ENCODE measurements around the gene RABGAP1. TPM values are rescaled to one million over a fixed set of nuclear protein-coding genes. Genes with fewer than 3 reads are reported as not detected.

The RABGAP1 gene
- total and polyA plus RNA-seq, 8 donors, result 52.6 to 85.9 (median 76.2) TPM

GRCh38 chr9:123083680-123084079, 142.9 kb downstream of the RABGAP1 start:
- Histone ChIP-seq H3K27me3 (no peaks in the 10 kb centered on the region), H3K9me3 (no peaks in the 10 kb centered on the region), H3K4me3 (no peak overlapping the region), H3K27ac (no peak overlapping the region), H3K4me1 (no peaks in the 10 kb centered on the region), H3K36me3 (peaks cover 0 to 62% of the 10 kb centered on the region in 2 donors)
- no peak for ATAC-seq
- intact Hi-C loops (cut with DNase I), result loop anchor here in 1 of 2 donors (10.0 kb wide), 1 partner anchor 271 kb away; the partner anchor contains the start of gene CRB2
- no peak for DNase-seq
- no peak for TF ChIP-seq CTCF (IDR thresholded peaks at IDR 0.05)

- ATAC-seq (no peak), DNase-seq (no peak)
- no peaks in the 10 kb centered on the region for H3K4me1 ChIP-seq
- intact Hi-C loops (cut with DNase I), result loop anchor here in 1 of 2 donors (10.0 kb wide), 1 partner anchor 271 kb away; the partner anchor contains the start of gene CRB2
- peaks cover 0 to 59% of the 10 kb centered on the region in 2 donors for H3K36me3 ChIP-seq
- H3K4me3 ChIP-seq, result no peak overlapping the region
- TF ChIP-seq CTCF (IDR thresholded peaks at IDR 0.05), result no peak
- H3K9me3 ChIP-seq, result no peaks in the 10 kb centered on the region
- no peak overlapping the region for H3K27ac ChIP-seq
- no peaks in the 10 kb centered on the region for H3K27me3 ChIP-seq
These were observed 143.4 kb downstream of the RABGAP1 start for GRCh38 chr9:123084256-123084655.

GRCh38 chr9:123085916-123086315, 145.1 kb downstream of the RABGAP1 start:
- TF ChIP-seq CTCF (IDR thresholded peaks at IDR 0.05), result no peak
- no peak for ATAC-seq
- no peaks in the 10 kb centered on the region for H3K9me3 ChIP-seq
- H3K4me1 ChIP-seq, result no peaks in the 10 kb centered on the region
- H3K4me3 ChIP-seq, result no peak overlapping the region
- no peak for DNase-seq
- H3K27me3 ChIP-seq, result no peaks in the 10 kb centered on the region
- intact Hi-C loops (cut with DNase I), result loop anchor here in 1 of 2 donors (10.0 kb wide), 1 partner anchor 269 kb away; the partner anchor contains the start of gene CRB2
- no peak overlapping the region for H3K27ac ChIP-seq
- peaks cover 0 to 59% of the 10 kb centered on the region in 2 donors for H3K36me3 ChIP-seq

GRCh38 chr9:123087359-123087888, 146.6 kb downstream of the RABGAP1 start:
- H3K4me1 ChIP-seq, result no peaks in the 10 kb centered on the region
- H3K36me3 ChIP-seq, result peaks cover 0 to 66% of the 10 kb centered on the region in 2 donors
- H3K4me3 ChIP-seq, result no peak overlapping the region
- no peak for TF ChIP-seq CTCF (IDR thresholded peaks at IDR 0.05)
- no peak for DNase-seq
- no peak for ATAC-seq
- no peak overlapping the region for H3K27ac ChIP-seq
- H3K27me3 ChIP-seq, result no peaks in the 10 kb centered on the region
- intact Hi-C loops (cut with DNase I), result loop anchor here in 1 of 2 donors (10.0 kb wide), 1 partner anchor 267 kb away; the partner anchor contains the start of gene CRB2
- H3K9me3 ChIP-seq, result no peaks in the 10 kb centered on the region

- Histone ChIP-seq H3K9me3 (no peaks in the 10 kb centered on the region), H3K27me3 (no peaks in the 10 kb centered on the region), H3K4me3 (no peak overlapping the region), H3K27ac (no peak overlapping the region), H3K36me3 (peaks cover 0 to 71% of the 10 kb centered on the region in 2 donors), H3K4me1 (no peaks in the 10 kb centered on the region)
- ATAC-seq (no peak), DNase-seq (no peak)
- intact Hi-C loops (cut with DNase I), result loop anchor here in 1 of 2 donors (10.0 kb wide), 1 partner anchor 266 kb away; the partner anchor contains the start of gene CRB2
- TF ChIP-seq CTCF (IDR thresholded peaks at IDR 0.05), result no peak
These were observed 148.2 kb downstream of the RABGAP1 start for GRCh38 chr9:123089040-123089439.
